ENCODE measurements around the gene ZNF598. TPM values are rescaled to one million over a fixed set of nuclear protein-coding genes. Genes with fewer than 3 reads are reported as not detected.
A peak's percentile ranks its signal among the peaks of the same experiment; 100 is the strongest.

Gene ZNF598
- total RNA-seq, 1 experiment from 2014 or later, result 70.9 TPM

DNA sequence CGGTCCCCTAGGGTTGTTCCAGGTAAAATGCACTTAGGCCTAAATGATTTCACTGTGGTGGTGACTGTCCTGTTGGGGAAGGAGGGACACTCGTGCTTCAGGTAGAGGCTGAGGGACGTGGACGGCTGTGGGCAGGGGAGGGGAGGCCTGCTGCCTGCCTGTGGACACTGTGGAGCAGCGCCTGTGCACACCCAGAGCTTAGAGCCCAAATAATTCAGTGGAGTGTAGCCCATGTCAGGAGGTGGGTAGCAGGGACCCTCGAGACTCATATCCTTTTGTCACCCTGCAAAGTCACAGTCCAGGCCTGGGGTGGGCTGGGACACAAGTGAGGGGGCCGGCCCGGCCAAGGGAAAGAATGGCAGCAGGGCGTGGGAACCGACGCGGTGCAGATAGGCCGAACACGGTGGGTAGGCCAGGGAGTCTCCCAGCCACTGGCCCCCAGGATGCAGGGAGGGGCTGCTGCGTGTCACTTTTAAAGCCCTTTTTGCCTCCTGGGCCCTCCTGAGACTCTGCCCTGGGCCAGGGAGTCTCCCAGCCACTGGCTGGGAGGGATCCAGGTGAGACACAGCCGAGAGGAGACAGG, 16.3 kb upstream of the ZNF598 start:
- DNase-seq, result no peak
- no peak overlapping the region for H4K91ac ChIP-seq (ENCODE audit: insufficient read length, low read depth, low read length)
- no peaks in the 10 kb centered on the region for H4K20me1 ChIP-seq (ENCODE audit: control insufficient read depth, insufficient read depth, insufficient read length)
- H3T11ph ChIP-seq (ENCODE audit: low read length), result no peak overlapping the region
- peaks cover 7% of the 10 kb centered on the region for H3K23me2 ChIP-seq (ENCODE audit: insufficient read length, low read depth, low read length, poor library complexity, severe bottlenecking)
- H3K36me3 Mint-ChIP-seq (ENCODE audit: insufficient read depth in 1 of 3, low read depth in 3 of 3), result no peaks in the 10 kb centered on the region
- H3K4me2 ChIP-seq (ENCODE audit: insufficient read depth, insufficient read length, low read length), result peak overlapping the region; percentile 8
- TF ChIP-seq, protein P1, sequence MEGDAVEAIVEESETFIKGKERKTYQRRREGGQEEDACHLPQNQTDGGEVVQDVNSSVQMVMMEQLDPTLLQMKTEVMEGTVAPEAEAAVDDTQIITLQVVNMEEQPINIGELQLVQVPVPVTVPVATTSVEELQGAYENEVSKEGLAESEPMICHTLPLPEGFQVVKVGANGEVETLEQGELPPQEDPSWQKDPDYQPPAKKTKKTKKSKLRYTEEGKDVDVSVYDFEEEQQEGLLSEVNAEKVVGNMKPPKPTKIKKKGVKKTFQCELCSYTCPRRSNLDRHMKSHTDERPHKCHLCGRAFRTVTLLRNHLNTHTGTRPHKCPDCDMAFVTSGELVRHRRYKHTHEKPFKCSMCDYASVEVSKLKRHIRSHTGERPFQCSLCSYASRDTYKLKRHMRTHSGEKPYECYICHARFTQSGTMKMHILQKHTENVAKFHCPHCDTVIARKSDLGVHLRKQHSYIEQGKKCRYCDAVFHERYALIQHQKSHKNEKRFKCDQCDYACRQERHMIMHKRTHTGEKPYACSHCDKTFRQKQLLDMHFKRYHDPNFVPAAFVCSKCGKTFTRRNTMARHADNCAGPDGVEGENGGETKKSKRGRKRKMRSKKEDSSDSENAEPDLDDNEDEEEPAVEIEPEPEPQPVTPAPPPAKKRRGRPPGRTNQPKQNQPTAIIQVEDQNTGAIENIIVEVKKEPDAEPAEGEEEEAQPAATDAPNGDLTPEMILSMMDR (conservative IDR thresholded peaks at IDR 0.05), result no peak
- no peak overlapping the region for H2BK5ac ChIP-seq (ENCODE audit: insufficient read length, low read length)
- H3K9me3 Mint-ChIP-seq, result peaks cover 0 to 6% of the 10 kb centered on the region in 2 experiments; a peak in 3 of 5 replicates
- no CpG with 5 or more reads among the region's 16 CpGs for WGBS (ENCODE audit: extremely low coverage, insufficient read length, low lambda C conversion rate)
- no peaks in the 10 kb centered on the region; the same call in 1 of the 2 replicates for H3K4me1 ChIP-seq (ENCODE audit: insufficient read depth, low read length)
- no peak overlapping the region for H2BK12ac ChIP-seq (ENCODE audit: insufficient read length, low read depth, low read length)
- H3K27me3 Mint-ChIP-seq (ENCODE audit: low read depth), result peaks cover 53% of the 10 kb centered on the region
- H4K5ac ChIP-seq (ENCODE audit: insufficient read length, low read depth, low read length), result no peak overlapping the region
- no peak overlapping the region for H3K4ac ChIP-seq (ENCODE audit: low read depth, low read length)
- peak overlapping the region; percentile 33 to 76; a peak in 3 of 5 replicates for H3K4me3 Mint-ChIP-seq
- H4K8ac ChIP-seq (replicated peaks; ENCODE audit: insufficient read length, low read depth, low read length), result no peak overlapping the region
- no peak overlapping the region for H3K27ac ChIP-seq (ENCODE audit: insufficient read length, low read depth, low read length)
- H3K4me1 Mint-ChIP-seq, result peaks cover 12 to 14% of the 10 kb centered on the region in 2 experiments
- no peaks in the 10 kb centered on the region for H3K79me1 ChIP-seq (ENCODE audit: insufficient read depth, low read depth, low read length, poor library complexity, severe bottlenecking)
- no peak overlapping the region for H3K23ac ChIP-seq (ENCODE audit: insufficient read length, low read depth, low read length)
- H3K56ac ChIP-seq (ENCODE audit: insufficient read length, low read depth, low read length), result no peak overlapping the region
- H2AFZ ChIP-seq (ENCODE audit: low read length), result no peak overlapping the region
- no peak overlapping the region for H2BK20ac ChIP-seq (ENCODE audit: low read depth, low read length, poor library complexity, severe bottlenecking)
- H3K27me3 ChIP-seq (ENCODE audit: insufficient read depth, low read length), result peaks cover 8% of the 10 kb centered on the region; the same call in 1 of the 2 replicates
- no peaks in the 10 kb centered on the region for H3K79me2 ChIP-seq (ENCODE audit: insufficient read depth, low read length)
- no peak overlapping the region for H3K18ac ChIP-seq (ENCODE audit: insufficient read length, low read depth, low read length)
- H2BK15ac ChIP-seq (ENCODE audit: low read depth, low read length), result no peak overlapping the region
- H2BK120ac ChIP-seq (ENCODE audit: low read depth, low read length, poor library complexity, severe bottlenecking), result no peak overlapping the region
- no peak overlapping the region for H3K14ac ChIP-seq (ENCODE audit: insufficient read depth, low read length)
- no peak overlapping the region; a peak in 1 of 7 replicates for H3K27ac Mint-ChIP-seq
- no peak overlapping the region for H2AK5ac ChIP-seq (ENCODE audit: insufficient read length, low read length)
- no peaks in the 10 kb centered on the region for H3K9me3 ChIP-seq (ENCODE audit: control insufficient read depth, low read depth, low read length)
- no peak overlapping the region for H3K9ac ChIP-seq (ENCODE audit: extremely low read depth, insufficient read length, low read length)
